Naive thymus-derived CD4-positive, alpha-beta T cell (primary cell): ENCODE results near the gene POLR1G. TPM values are rescaled to one million over a fixed set of nuclear protein-coding genes. Genes with fewer than 3 reads are reported as not detected.
"Not testable (repeated sequence)": the region's sequence is repeated elsewhere in the genome, so short reads cannot be mapped to it uniquely, and the experiment has no call there.

ENCODE experiments used
- ATAC-seq: fragments of 150-1000 bp; cut with Tn5 transposase; 2 replicates; pipeline ENCODE4 v1.10.0; 2021; ENCODE audit warnings: mild to moderate bottlenecking, moderate library complexity
- CTCF ChIA-PET: fragments of 350-600 bp; sonication (Branson Sonifier 250); formaldehyde crosslinking; loops from one replicate; lab custom pipeline; 2021; ENCODE audit warnings: antibody characterized with exemption; lab: Charles Lee
- POLR2A ChIA-PET: fragments of 350-600 bp; sonication (Branson Sonifier 250); formaldehyde crosslinking; loops from one replicate; lab custom pipeline; 2021; ENCODE audit warnings: antibody characterized with exemption, inconsistent platforms; lab: Charles Lee
- DNase-seq, 9 donors: peaks; one replicate each; pipeline versions ENCODE4 v3.0.0 to v3.0.0-alpha.2; 2020 to 2022; ENCODE audit warnings: mixed read lengths in 1 of 9
- H3K27ac ChIP-seq: one replicate; pipeline ENCODE4 v1.7.0; 2013; ENCODE audit warnings: mild to moderate bottlenecking, low read depth, low read length, moderate library complexity
- H3K27me3 ChIP-seq, 2 donors: one replicate each; pipeline ENCODE4 v1.7.0; 2013; ENCODE audit warnings: low read length in 2 of 2, mild to moderate bottlenecking in 2 of 2, moderate library complexity in 2 of 2; ENCODE audit not compliant: control insufficient read depth in 2 of 2, insufficient read depth in 2 of 2
- H3K36me3 ChIP-seq, 3 experiments: 1 replicate in 2 of 3; 2 replicates in 1 of 3; pipeline ENCODE4 v1.7.0; 2013; ENCODE audit warnings: low read length in 3 of 3, mild to moderate bottlenecking in 3 of 3, moderate library complexity in 1 of 3; ENCODE audit not compliant: insufficient read depth in 3 of 3, control insufficient read depth in 2 of 3
- H3K4me1 ChIP-seq, 2 donors: one replicate each; pipeline ENCODE4 v1.7.0; 2013; ENCODE audit warnings: low read length in 2 of 2, mild to moderate bottlenecking in 2 of 2, moderate library complexity in 1 of 2; ENCODE audit not compliant: control insufficient read depth in 2 of 2, insufficient read depth in 2 of 2
- H3K4me3 ChIP-seq: 2 replicates; pipeline ENCODE4 v1.7.0; 2013; ENCODE audit warnings: mild to moderate bottlenecking, low read length
- H3K9me3 ChIP-seq, 3 experiments: 1 replicate in 2 of 3; 2 replicates in 1 of 3; pipeline ENCODE4 v1.7.0; 2013; ENCODE audit warnings: low read length in 3 of 3; ENCODE audit not compliant: control insufficient read depth in 2 of 3
- H3K27ac Mint-ChIP-seq, 9 donors: one replicate each; pipeline ENCODE4 v1.8.0; 2020 to 2022; ENCODE audit warnings: mixed read lengths in 9 of 9, mild to moderate bottlenecking in 8 of 9, moderate library complexity in 5 of 9, inconsistent platforms in 2 of 9
- H3K27me3 Mint-ChIP-seq, 5 donors: one replicate each; pipeline ENCODE4 v1.8.0; 2021 to 2022; ENCODE audit warnings: mixed read lengths in 5 of 5, mild to moderate bottlenecking in 1 of 5
- H3K36me3 Mint-ChIP-seq, 5 donors: one replicate each; pipeline ENCODE4 v1.8.0; 2020 to 2022; ENCODE audit warnings: mixed read lengths in 5 of 5, mild to moderate bottlenecking in 3 of 5, inconsistent platforms in 1 of 5
- H3K4me1 Mint-ChIP-seq, 7 donors: one replicate each; pipeline ENCODE4 v1.8.0; 2020 to 2022; ENCODE audit warnings: mixed read lengths in 7 of 7, mild to moderate bottlenecking in 3 of 7, inconsistent platforms in 1 of 7
- H3K4me3 Mint-ChIP-seq, 10 donors: one replicate each; pipeline ENCODE4 v1.8.0; 2020 to 2022; ENCODE audit warnings: mild to moderate bottlenecking in 10 of 10, mixed read lengths in 10 of 10, moderate library complexity in 6 of 10, inconsistent platforms in 2 of 10
- H3K9me3 Mint-ChIP-seq, 11 donors: one replicate each; pipeline ENCODE4 v1.8.0; 2020 to 2022; ENCODE audit warnings: mixed read lengths in 11 of 11, mild to moderate bottlenecking in 4 of 11, inconsistent platforms in 1 of 11, moderate library complexity in 1 of 11
- intact Hi-C, 2 donors: fragments of 100-400 bp; cut with micrococcal nuclease; formaldehyde crosslinking; loops; one replicate each; pipeline ENCODE4 v1.15.1; 2023
- polyA plus RNA-seq, 2 donors: library from polyadenylated mRNA; unstranded; fragments of 300-500 nt; fragmentation: Illumina TruSeq; gene quantifications; one replicate each; pipeline ENCODE4 v1.2.3, GENCODE V29; 2021
- total RNA-seq, 6 experiments: library from RNA in 5 of 6; stranded (reverse) in 5 of 6; gene quantifications; 1 replicate in 5 of 6; 2 replicates in 1 of 6; pipeline ENCODE4 v1.2.3 and lab custom pipeline; 2021 to 2026

Gene POLR1G
- total and polyA plus RNA-seq, 7 experiments from 2014 or later, result 0.45 to 8.2 (median 4.8) TPM

DNA sequence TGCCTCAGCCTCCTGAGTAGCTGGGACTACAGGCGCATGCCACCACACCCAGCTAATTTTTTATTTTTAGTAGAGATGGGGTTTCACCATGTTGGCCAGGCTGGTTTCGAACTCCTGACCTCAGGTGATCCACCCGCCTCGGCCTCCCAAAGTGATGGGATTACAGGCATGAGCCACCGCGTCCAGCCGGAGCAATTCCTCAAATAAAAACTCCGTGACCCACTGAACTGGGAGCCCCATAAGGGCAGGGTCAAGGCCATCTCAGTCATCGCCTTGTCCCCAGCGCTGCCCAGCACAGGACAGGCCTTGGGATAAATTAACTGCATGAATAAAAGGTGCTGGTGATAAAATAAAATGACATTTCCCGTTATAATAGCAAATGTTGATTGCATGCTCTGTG lies 23.5 kb downstream of the POLR1G start:
- Mint-ChIP-seq H3K27me3 (peaks cover 0 to 26% (median 3%) of the 10 kb centered on the region in 5 donors), H3K4me1 (peaks cover 0 to 14% (median 9%) of the 10 kb centered on the region in 7 donors), H3K4me3 (peak overlapping the region in 1 of 10 donors; percentile 50)
- POLR2A ChIA-PET, result interaction anchor here (1.0 kb wide), 1 partner anchor 51 kb away, joined by 3 read pairs; no protein-coding TSS in a partner anchor
- H3K27ac Mint-ChIP-seq, H3K4me1 ChIP-seq, DNase-seq, H3K4me3 ChIP-seq, H3K27ac ChIP-seq, H3K36me3 ChIP-seq, intact Hi-C loops, H3K9me3 Mint-ChIP-seq, H3K9me3 ChIP-seq, ATAC-seq, H3K27me3 ChIP-seq, H3K36me3 Mint-ChIP-seq: not testable (repeated sequence)
- CTCF ChIA-PET, result interaction anchor here (0.6 kb wide), 1 partner anchor 51 kb away, joined by 3 read pairs; no protein-coding TSS in a partner anchor

DNA sequence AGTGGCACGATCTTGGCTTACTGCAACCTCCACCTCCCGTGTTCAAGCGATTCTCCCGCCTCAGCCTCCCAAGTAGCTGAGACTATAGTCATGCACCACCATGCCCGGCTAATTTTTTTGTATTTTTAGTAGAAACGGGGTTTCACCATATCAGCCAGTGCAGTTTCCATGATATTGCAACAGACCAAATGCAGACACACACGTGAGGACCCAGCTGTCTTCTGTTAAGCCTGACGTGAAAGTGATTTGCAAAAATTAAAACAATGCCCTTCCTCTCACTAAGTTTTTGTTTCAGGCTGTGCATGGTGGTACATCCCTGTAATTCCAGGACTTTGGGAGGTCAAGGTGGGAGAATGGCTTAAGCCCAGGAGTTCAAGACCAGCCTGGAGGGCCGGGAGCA lies 24.6 kb downstream of the POLR1G start:
- H3K9me3 Mint-ChIP-seq, H3K36me3 Mint-ChIP-seq, H3K27ac ChIP-seq, intact Hi-C loops, H3K27ac Mint-ChIP-seq, H3K4me1 ChIP-seq, H3K36me3 ChIP-seq, H3K9me3 ChIP-seq, H3K4me3 ChIP-seq, DNase-seq, H3K27me3 ChIP-seq: not testable (repeated sequence)
- H3K27me3 Mint-ChIP-seq, result peaks cover 0 to 28% (median 3%) of the 10 kb centered on the region in 5 donors
- peak overlapping the region in 1 of 10 donors; percentile 39 for H3K4me3 Mint-ChIP-seq
- ChIA-PET POLR2A (interaction anchor here (1.0 to 1.2 kb wide), 2 partner anchors 49 to 69 kb away, joined by 3 to 5 read pairs; no protein-coding TSS in a partner anchor), CTCF (interaction anchor here (0.7 to 2.2 kb wide), 2 partner anchors 8 to 48 kb away, joined by 3 to 7 read pairs; no protein-coding TSS in a partner anchor)
- peak; percentile 40 for ATAC-seq
- peaks cover 0 to 14% (median 7%) of the 10 kb centered on the region in 7 donors for H3K4me1 Mint-ChIP-seq

- ChIA-PET CTCF (interaction anchor here (2.2 kb wide), 1 partner anchor 46 kb away, joined by 7 read pairs; no protein-coding TSS in a partner anchor), POLR2A (interaction anchor here (0.7 kb wide), 1 partner anchor 69 kb away, joined by 4 read pairs; no protein-coding TSS in a partner anchor)
- intact Hi-C loops, H3K4me3 ChIP-seq, H3K9me3 Mint-ChIP-seq, ATAC-seq, DNase-seq, H3K9me3 ChIP-seq, H3K4me1 Mint-ChIP-seq, H3K4me1 ChIP-seq, H3K4me3 Mint-ChIP-seq, H3K36me3 ChIP-seq, H3K36me3 Mint-ChIP-seq, H3K27me3 ChIP-seq, H3K27ac Mint-ChIP-seq, H3K27ac ChIP-seq: not testable (repeated sequence)
- peaks cover 0 to 27% (median 3%) of the 10 kb centered on the region in 5 donors for H3K27me3 Mint-ChIP-seq
Measured at GRCh38 chr19:45432543-45432942, 26.1 kb downstream of the POLR1G start.

- intact Hi-C loops, result no loop called here
- Mint-ChIP-seq H3K27ac (no peak overlapping the region), H3K4me1 (peaks cover 12 to 16% (median 13%) of the 10 kb centered on the region in 7 donors), H3K36me3 (no peaks in the 10 kb centered on the region), H3K9me3 (no peaks in the 10 kb centered on the region), H3K27me3 (peaks cover 0 to 3% (median 0%) of the 10 kb centered on the region in 5 donors), H3K4me3 (peak overlapping the region in 1 of 10 donors; percentile 5)
- no peak for DNase-seq
- ChIA-PET POLR2A (interaction anchor here (0.5 to 1.9 kb wide), 2 partner anchors 41 to 67 kb away, joined by 5 to 6 read pairs; no protein-coding TSS in a partner anchor), CTCF (interaction anchor here (0.7 to 8.3 kb wide), 4 partner anchors 31 to 49 kb away, joined by 4 to 217 read pairs (median 22); partner anchors contain the start of gene FOSB)
- H3K4me1 ChIP-seq, result peaks cover 8 to 12% of the 10 kb centered on the region in 2 donors
- ATAC-seq, result no peak
- H3K27ac ChIP-seq, result no peak overlapping the region
- no peak overlapping the region for H3K4me3 ChIP-seq
- no peaks in the 10 kb centered on the region for H3K27me3 ChIP-seq
- H3K9me3 ChIP-seq, result no peaks in the 10 kb centered on the region
- H3K36me3 ChIP-seq, result no peaks in the 10 kb centered on the region
Measured at GRCh38 chr19:45437328-45437727, 30.9 kb downstream of the POLR1G start.

DNA sequence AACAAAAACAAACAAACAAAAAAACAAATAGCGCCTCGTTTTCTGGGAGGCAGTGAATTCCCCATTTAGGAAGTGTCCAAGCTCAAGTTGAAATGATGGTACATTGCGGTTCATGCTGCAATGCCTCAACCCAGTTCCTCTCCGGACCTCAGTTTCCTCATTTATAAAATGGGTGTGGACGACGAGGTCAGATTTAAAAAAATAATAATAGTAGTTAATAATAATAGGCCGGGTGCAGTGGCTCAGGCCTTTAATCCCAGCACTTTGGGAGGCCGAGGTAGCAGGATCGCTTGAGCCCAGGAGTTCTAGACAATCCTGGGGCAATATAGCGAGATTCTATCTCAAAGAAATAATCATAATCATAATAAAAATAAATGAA lies 32.7 kb downstream of the POLR1G start:
- peak overlapping the region; percentile 69 for H3K27ac ChIP-seq
- peaks cover 20 to 24% of the 10 kb centered on the region in 2 donors for H3K4me1 ChIP-seq
- no peaks in the 10 kb centered on the region for H3K27me3 ChIP-seq
- H3K4me3 Mint-ChIP-seq, result peak overlapping the region in 8 of 10 donors; percentile 38 to 82 (median 67)
- H3K4me1 Mint-ChIP-seq, result peaks cover 20 to 30% (median 28%) of the 10 kb centered on the region in 7 donors
- CTCF ChIA-PET, result interaction anchor here (0.7 to 8.3 kb wide), 25 partner anchors 8 to 233 kb away, joined by 3 to 217 read pairs (median 4); partner anchors contain the start of gene FOSB
- no peak for DNase-seq
- H3K27me3 Mint-ChIP-seq, result peaks cover 0 to 5% (median 0%) of the 10 kb centered on the region in 5 donors
- H3K9me3 ChIP-seq, result no peaks in the 10 kb centered on the region
- no peak overlapping the region for H3K27ac Mint-ChIP-seq
- H3K9me3 Mint-ChIP-seq, result peaks cover 0 to 1% (median 0%) of the 10 kb centered on the region in 11 donors
- no peaks in the 10 kb centered on the region for H3K36me3 Mint-ChIP-seq
- POLR2A ChIA-PET, result interaction anchor here (0.9 to 2.8 kb wide), 11 partner anchors 10 to 67 kb away, joined by 3 to 64 read pairs (median 5); partner anchors contain the start of gene FOSB
- intact Hi-C loops, result loop anchor here (1.0 to 2.0 kb wide), 8 partner anchors 11 to 206 kb away; partner anchors contain the start of genes FOSB (in 1 of the 2) and VASP (in 1 of the 2)
- H3K36me3 ChIP-seq, result no peaks in the 10 kb centered on the region
- no peak overlapping the region for H3K4me3 ChIP-seq
- ATAC-seq, result no peak

- H3K36me3 Mint-ChIP-seq, result no peaks in the 10 kb centered on the region
- Histone ChIP-seq H3K4me1 (peaks cover 24% of the 10 kb centered on the region in 2 donors), H3K27ac (peak overlapping the region; percentile 69), H3K36me3 (no peaks in the 10 kb centered on the region), H3K27me3 (no peaks in the 10 kb centered on the region), H3K4me3 (peak overlapping the region; percentile 57), H3K9me3 (no peaks in the 10 kb centered on the region)
- H3K4me1 Mint-ChIP-seq, result peaks cover 26 to 35% (median 33%) of the 10 kb centered on the region in 7 donors
- peak; percentile 72 for ATAC-seq
- CTCF ChIA-PET, result interaction anchor here (0.6 to 8.3 kb wide), 27 partner anchors 8 to 1162 kb away, joined by 3 to 217 read pairs (median 4); partner anchors contain the start of gene FOSB
- POLR2A ChIA-PET, result interaction anchor here (0.6 to 2.8 kb wide), 12 partner anchors 10 to 204 kb away, joined by 3 to 64 read pairs (median 4); partner anchors contain the start of gene FOSB
- intact Hi-C loops, result loop anchor here (1.0 to 5.0 kb wide), 9 partner anchors 11 to 253 kb away; partner anchors contain the start of genes FOSB (in 1 of the 2), QPCTL (in 1 of the 2), SNRPD2 (in 1 of the 2) and VASP (in 1 of the 2)
- peaks cover 0 to 1% (median 0%) of the 10 kb centered on the region in 11 donors for H3K9me3 Mint-ChIP-seq
- peak; percentile 75 to 95 (median 86) for DNase-seq
- peaks cover 0 to 5% (median 0%) of the 10 kb centered on the region in 5 donors for H3K27me3 Mint-ChIP-seq
- peak overlapping the region; percentile 68 to 83 (median 77) for H3K4me3 Mint-ChIP-seq
- peak overlapping the region in 4 of 9 donors; percentile 51 to 91 (median 74) for H3K27ac Mint-ChIP-seq
Measured at GRCh38 chr19:45439569-45440258, 33.3 kb downstream of the POLR1G start.
